SU-DHL-6 (cell line): ENCODE data around the gene ISOC1.
A peak's percentile ranks its signal among the peaks of the same experiment; 100 is the strongest.

Source experiments
- H2AFZ ChIP-seq: fragments of 200-600 bp; sonication (generic); 2 replicates; pipeline ENCODE4 v1.6.1; 2014; ENCODE audit warnings: low read depth, mild to moderate bottlenecking, moderate library complexity, mixed read lengths, antibody characterized with exemption, low read length; ENCODE audit not compliant: severe bottlenecking
- H3F3A ChIP-seq: fragments of 200-600 bp; shearing (Covaris generic); 2 replicates; pipeline ENCODE4 v1.6.0; 2016; ENCODE audit warnings: antibody characterized with exemption, mild to moderate bottlenecking; ENCODE audit not compliant: insufficient read depth
- H3K27ac ChIP-seq: fragments of 200-600 bp; sonication (generic); 2 replicates; pipeline ENCODE4 v1.5.1; 2016; ENCODE audit warnings: low read depth, mild to moderate bottlenecking, low read length, moderate library complexity, mixed read lengths
- H3K27me3 ChIP-seq: fragments of 200-600 bp; sonication (generic), shearing (Covaris generic); 2 replicates; pipeline ENCODE4 v1.6.0; 2014; ENCODE audit warnings: mild to moderate bottlenecking, low read length
- H3K36me3 ChIP-seq: fragments of 200-600 bp; sonication (generic); 2 replicates; pipeline ENCODE4 v1.6.1; 2014; ENCODE audit warnings: mild to moderate bottlenecking, low read length, mixed read lengths
- H3K4me2 ChIP-seq: fragments of 300-600, 200-600 bp; shearing (Covaris generic), sonication (generic); 2 replicates; pipeline ENCODE4 v1.6.0; 2014; ENCODE audit warnings: low read length, low read depth, mild to moderate bottlenecking; ENCODE audit not compliant: poor library complexity, severe bottlenecking
- H3K4me3 ChIP-seq: fragments of 200-600 bp; sonication (generic); 2 replicates; pipeline ENCODE4 v1.5.1; 2014; ENCODE audit warnings: antibody characterized with exemption, low read length, mild to moderate bottlenecking, mixed read lengths; ENCODE audit not compliant: insufficient read depth, poor library complexity, severe bottlenecking
- H3K79me2 ChIP-seq: fragments of 200-600 bp; sonication (generic); 2 replicates; pipeline ENCODE4 v1.6.1; 2014; ENCODE audit warnings: mild to moderate bottlenecking, low read length, moderate library complexity; ENCODE audit not compliant: insufficient read depth
- H3K9ac ChIP-seq: fragments of 200-600 bp; sonication (generic); 2 replicates; pipeline ENCODE4 v1.7.0; 2014; ENCODE audit warnings: mild to moderate bottlenecking, low read length
- H3K9me2 ChIP-seq: fragments of 200-600 bp; sonication (generic); replicated peaks from 2 replicates; pipeline ENCODE4 v1.6.1; 2014; ENCODE audit warnings: low read length; ENCODE audit not compliant: insufficient read depth
- H3K9me3 ChIP-seq: fragments of 200-600 bp; sonication (generic); 2 replicates; pipeline ENCODE4 v1.6.1; 2014; ENCODE audit warnings: low read length, mixed read lengths; ENCODE audit not compliant: insufficient read depth
- H4K20me1 ChIP-seq: fragments of 200-600 bp; sonication (generic); 2 replicates; pipeline ENCODE4 v1.6.1; 2014; ENCODE audit warnings: low read depth, mild to moderate bottlenecking, antibody characterized with exemption, low read length, moderate library complexity, mixed read lengths
- EZH2phosphoT487 ChIP-seq: fragments of 200-600 bp; sonication (generic), shearing (Covaris generic); conservative IDR thresholded peaks from 2 replicates; pipeline ENCODE4 v1.6.1; 2018; ENCODE audit warnings: mild to moderate bottlenecking, antibody characterized with exemption, low read length, moderate library complexity, mixed read lengths
- TF ChIP-seq, protein P1 (sequence below): fragments of 200-600 bp; sonication (generic); IDR thresholded peaks from one replicate; pipeline ENCODE4 v1.5.1; 2017; ENCODE audit warnings: antibody characterized with exemption, mild to moderate bottlenecking, low read length, moderate library complexity; ENCODE audit not compliant: insufficient read depth, poor library complexity, severe bottlenecking

The ISOC1 gene

DNA sequence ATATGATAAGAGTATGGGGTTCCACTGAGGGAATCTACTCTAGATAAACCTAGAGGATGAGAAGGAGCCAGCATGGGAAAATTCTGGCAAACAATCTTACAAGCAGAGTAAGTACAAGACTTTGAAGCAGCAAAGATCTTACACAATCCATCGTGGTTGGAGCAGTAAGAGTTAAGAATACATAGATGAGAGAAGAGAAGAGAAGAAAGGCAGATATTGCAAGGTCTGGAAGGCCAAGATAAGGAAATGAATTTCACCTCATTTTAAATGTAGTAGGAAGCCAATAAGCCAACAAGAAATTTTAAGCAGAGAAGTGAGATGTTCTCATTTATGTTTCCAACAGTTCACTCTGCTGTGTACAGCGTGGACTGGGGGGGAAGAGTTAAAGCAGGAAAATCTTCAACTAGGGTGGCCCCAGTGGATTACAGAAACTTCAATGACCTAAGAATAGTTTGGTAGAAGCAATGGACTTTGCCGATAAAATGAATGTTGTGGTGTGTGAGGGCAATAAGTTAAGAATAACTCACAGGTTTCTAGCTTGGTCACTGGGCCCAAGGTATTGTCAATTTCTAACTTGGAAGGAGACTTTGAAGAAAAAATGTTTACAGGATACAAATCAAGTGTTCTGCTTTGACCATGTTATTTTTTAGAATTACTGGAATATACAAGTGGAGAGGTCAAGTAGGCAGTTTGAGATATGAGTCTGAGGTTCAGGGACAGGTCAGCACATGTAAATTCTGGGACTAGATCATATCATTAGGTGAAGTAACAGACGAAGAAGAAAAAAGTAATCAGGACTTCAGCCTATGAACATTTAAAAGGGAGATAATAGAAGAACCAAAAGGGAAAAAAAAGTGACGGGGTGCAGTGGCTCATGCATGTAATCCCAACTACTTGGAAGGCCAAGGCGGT, 12.1 kb upstream of the ISOC1 start:
- Histone ChIP-seq H3K27me3 (no peaks in the 10 kb centered on the region), H3F3A (no peaks in the 10 kb centered on the region), H3K4me2 (no peak overlapping the region), H2AFZ (no peak overlapping the region), H3K9me2 (no peaks in the 10 kb centered on the region), H3K27ac (no peak overlapping the region), H3K36me3 (no peaks in the 10 kb centered on the region), H4K20me1 (no peaks in the 10 kb centered on the region), H3K79me2 (no peaks in the 10 kb centered on the region), H3K9ac (no peak overlapping the region), H3K4me3 (no peak overlapping the region), H3K9me3 (no peaks in the 10 kb centered on the region)
- no peak for TF ChIP-seq EZH2phosphoT487
- TF ChIP-seq, protein P1, sequence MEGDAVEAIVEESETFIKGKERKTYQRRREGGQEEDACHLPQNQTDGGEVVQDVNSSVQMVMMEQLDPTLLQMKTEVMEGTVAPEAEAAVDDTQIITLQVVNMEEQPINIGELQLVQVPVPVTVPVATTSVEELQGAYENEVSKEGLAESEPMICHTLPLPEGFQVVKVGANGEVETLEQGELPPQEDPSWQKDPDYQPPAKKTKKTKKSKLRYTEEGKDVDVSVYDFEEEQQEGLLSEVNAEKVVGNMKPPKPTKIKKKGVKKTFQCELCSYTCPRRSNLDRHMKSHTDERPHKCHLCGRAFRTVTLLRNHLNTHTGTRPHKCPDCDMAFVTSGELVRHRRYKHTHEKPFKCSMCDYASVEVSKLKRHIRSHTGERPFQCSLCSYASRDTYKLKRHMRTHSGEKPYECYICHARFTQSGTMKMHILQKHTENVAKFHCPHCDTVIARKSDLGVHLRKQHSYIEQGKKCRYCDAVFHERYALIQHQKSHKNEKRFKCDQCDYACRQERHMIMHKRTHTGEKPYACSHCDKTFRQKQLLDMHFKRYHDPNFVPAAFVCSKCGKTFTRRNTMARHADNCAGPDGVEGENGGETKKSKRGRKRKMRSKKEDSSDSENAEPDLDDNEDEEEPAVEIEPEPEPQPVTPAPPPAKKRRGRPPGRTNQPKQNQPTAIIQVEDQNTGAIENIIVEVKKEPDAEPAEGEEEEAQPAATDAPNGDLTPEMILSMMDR: no peak

DNA sequence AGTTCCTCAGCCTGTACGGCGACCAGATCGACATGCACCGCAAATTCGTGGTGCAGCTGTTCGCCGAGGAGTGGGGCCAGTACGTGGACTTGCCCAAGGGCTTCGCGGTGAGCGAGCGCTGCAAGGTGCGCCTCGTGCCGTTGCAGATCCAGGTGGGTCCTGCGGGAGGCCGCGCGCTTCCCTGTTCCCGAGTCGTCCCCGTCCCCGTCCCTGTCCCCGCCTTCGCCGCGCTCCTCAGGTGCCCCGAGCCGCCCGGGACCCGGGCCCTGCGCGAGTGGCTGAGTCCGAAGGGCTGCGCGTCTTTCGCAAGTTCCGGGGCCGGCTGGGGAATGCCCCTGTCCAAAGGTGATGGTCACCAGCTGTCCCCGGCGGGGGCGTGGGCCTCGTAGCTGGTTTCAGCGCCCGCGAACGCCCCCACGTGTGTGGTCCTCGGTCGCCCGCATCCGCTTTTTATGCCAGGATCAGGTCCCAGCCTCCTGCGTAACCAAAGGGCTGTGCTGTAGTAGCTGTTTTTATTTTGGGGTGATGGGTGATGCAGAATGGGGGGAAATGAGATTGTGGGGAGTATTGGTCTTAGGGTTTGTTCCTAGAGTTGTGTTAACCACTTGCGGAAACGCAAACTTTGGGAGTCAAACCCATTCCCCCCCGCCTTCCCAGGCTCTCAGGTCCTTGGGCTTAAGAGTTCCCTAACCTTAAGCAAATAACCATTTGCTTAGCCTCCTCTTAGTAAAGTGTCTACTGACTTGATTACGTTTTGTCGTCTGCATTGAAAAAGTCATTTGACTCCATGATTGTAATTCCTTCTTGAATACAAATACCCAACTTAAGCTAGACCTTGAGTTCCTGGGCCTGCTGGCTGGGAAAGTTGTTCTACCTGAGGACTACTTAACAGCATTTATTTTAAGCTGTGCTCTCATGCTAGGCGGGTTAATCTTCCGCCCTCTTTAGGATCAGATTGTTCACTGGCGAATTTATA, 663 bp downstream of the ISOC1 start:
- Histone ChIP-seq H3K27ac (no peak overlapping the region), H4K20me1 (no peaks in the 10 kb centered on the region), H3K79me2 (peaks cover 8% of the 10 kb centered on the region; the same call in 1 of the 2 replicates), H3K9me3 (no peaks in the 10 kb centered on the region), H3K4me3 (peak overlapping the region; percentile 66), H3K27me3 (no peaks in the 10 kb centered on the region), H2AFZ (peak overlapping the region; percentile 81), H3K36me3 (no peaks in the 10 kb centered on the region), H3K9me2 (no peaks in the 10 kb centered on the region), H3K4me2 (peak overlapping the region; percentile 74), H3F3A (no peaks in the 10 kb centered on the region), H3K9ac (peak overlapping the region; percentile 77)
- TF ChIP-seq, protein P1: no peak
- no peak for TF ChIP-seq EZH2phosphoT487

DNA sequence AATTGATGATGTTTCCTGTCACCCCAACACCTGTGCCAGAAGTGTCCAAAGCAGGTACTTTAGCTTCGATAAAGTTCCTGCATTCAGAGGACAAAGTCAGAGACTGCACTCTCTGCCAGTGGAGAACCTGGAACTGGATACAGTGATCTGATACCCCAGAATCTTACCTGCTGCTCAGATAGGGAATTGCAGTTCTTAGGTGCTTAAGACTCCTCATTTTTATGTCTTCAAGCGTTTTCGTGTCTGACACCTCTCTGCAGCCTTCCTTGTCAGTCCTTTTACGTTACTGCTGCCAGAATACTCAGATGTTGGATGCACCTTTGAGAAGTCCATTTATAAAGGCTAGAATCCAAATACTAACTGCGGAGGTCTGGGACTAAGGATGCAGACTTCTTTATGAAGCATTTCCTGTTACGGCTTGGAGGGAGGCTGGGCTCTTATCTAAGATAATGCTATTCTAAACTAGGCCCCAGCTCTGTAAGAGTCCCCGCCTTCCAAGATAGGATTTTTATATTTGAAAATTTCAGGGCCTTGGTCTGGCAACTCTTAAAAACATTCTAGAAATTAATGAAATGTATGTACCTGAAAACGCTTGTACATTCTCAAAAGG, 1.9 kb downstream of the ISOC1 start:
- peak overlapping the region; percentile 74 for H3K4me2 ChIP-seq
- no peak overlapping the region for H3K9ac ChIP-seq
- H3K27ac ChIP-seq: no peak overlapping the region
- H3K36me3 ChIP-seq: no peaks in the 10 kb centered on the region
- H3K9me3 ChIP-seq: no peaks in the 10 kb centered on the region
- H3K79me2 ChIP-seq: peaks cover 8% of the 10 kb centered on the region; the same call in 1 of the 2 replicates
- no peaks in the 10 kb centered on the region; the same call in 1 of the 2 replicates for H4K20me1 ChIP-seq
- no peaks in the 10 kb centered on the region for H3K9me2 ChIP-seq
- H3F3A ChIP-seq: no peaks in the 10 kb centered on the region
- no peak overlapping the region for H3K4me3 ChIP-seq
- H3K27me3 ChIP-seq: no peaks in the 10 kb centered on the region
- no peak overlapping the region for H2AFZ ChIP-seq
- no peak for TF ChIP-seq EZH2phosphoT487
- TF ChIP-seq, protein P1: no peak
